LHCN-M2 (cell line): ENCODE measurements around the gene ACTL7B. TPM values are rescaled to one million over a fixed set of nuclear protein-coding genes. Genes with fewer than 3 reads are reported as not detected.
A peak's percentile ranks its signal among the peaks of the same experiment; 100 is the strongest.
"Not testable (repeated sequence)": the region's sequence is repeated elsewhere in the genome, so short reads cannot be mapped to it uniquely, and the experiment has no call there.

Experiments
- DNase-seq: peaks from one replicate; pipeline ENCODE4 v3.0.0-alpha.2; 2012; ENCODE audit warnings: low read depth
- total RNA-seq: library from RNA; depleted of rRNA; stranded (reverse); fragments of >200 nt; gene quantifications from 2 replicates; pipeline ENCODE4 v1.2.3, GENCODE V29; 2014

ACTL7B gene
- total RNA-seq, 1 experiment from 2014 or later: not detected

DNA sequence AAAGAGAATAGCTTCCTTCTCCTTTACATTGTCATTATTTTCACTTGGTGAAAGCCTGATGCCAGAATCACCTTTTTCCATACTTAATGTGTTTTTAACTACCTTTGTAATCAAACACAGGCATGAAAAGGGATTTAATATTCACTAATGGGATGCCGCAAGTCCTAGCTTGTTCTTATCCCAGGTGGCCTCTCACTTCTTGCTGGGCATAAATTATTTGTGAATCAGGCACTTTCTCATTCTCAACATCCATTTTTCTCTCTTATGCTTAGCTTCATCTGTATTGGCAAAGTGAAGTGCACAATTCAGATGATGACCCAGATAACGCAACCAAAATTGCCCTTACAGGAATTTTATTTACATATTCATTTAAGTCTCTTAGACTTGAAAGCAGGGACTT lies 10.9 kb downstream of the ACTL7B start:
- DNase-seq: no peak

DNA sequence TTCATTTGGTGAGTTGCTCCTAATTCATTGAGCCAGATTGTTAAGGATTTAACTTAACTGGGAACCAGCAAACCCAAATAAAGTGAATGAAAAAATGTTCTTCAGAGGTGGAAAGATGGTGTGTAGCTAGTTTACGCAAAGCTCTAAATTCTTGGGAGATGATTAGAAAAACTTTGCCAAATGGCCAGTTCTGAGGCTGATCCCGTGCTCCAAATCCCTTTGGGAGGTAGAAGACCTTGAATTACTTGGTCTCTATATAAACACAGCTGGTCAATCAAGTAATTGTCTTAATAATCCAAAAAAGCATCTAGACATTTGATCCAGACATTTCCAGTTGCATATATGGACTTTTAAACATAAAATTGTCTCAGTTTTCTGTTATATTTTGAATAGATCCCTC lies 11.4 kb downstream of the ACTL7B start:
- no peak for DNase-seq

DNA sequence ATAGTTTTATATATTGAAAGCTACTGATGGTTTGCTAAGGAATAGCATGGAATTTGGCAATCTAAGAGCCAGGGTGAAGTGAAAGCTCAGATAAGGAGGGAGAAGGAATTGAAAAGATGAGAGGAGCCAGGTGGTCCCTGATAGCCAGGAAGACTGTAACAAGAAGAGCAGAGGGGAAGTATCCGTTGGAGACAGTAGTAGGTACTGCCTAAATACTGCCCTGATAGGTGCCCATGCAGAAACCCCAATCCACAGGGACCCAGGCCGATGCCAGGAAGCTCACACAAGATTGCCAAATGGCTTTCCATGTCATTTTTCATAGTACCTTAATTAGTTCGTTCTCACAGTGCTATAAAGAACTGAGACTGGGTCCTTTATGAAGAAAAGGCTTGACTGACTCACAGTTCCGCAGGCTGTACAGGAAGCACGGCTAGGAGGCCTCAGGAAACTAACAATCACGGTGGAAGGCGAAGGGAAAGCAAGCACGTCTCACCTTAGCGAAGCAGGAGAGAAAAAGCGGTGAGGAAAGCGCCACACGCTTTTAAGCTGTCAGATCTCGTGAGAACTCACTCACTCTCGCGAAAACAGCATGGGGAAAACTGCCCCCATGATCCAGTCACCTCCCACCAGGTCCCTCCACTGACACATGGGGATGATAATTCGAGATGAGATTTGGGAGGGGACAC lies 13.0 kb downstream of the ACTL7B start:
- no peak for DNase-seq

DNA sequence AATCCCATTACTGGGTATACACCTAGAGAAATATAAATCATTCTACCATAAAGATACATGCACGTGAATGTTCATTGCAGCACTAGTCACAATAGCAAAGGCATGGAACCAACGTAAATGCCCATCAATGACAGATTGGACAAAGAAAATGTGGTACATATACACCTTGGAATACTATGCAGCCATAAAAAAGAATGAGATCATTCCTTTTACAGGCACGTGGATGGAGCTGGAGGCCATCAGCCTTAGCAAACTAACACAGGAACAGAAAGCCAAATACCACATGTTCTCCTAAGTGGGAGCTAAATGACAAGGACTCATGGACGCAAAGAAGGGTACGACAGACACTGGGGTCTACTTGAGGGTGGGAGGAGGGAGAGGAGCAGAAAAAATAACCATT lies 16.2 kb downstream of the ACTL7B start:
- DNase-seq: not testable (repeated sequence)

DNA sequence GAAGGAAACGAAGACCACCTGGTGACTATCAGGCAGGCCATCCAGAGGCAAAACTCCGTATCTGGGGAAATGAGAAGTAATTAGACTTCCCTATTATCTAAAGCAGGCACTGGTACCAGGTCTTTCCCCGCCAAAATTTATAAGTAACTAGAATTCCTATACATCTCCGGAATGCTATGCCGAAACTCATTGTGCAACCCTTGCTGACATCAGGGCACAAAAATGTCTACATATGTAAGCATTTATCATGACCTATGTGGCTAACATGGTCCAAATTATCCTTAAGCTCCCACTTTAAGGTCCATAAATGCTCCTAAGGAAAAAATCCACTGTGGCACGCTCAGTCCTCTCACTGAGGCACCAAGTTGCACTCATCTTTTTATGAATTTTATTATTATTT lies 17.8 kb downstream of the ACTL7B start:
- no peak for DNase-seq

DNA sequence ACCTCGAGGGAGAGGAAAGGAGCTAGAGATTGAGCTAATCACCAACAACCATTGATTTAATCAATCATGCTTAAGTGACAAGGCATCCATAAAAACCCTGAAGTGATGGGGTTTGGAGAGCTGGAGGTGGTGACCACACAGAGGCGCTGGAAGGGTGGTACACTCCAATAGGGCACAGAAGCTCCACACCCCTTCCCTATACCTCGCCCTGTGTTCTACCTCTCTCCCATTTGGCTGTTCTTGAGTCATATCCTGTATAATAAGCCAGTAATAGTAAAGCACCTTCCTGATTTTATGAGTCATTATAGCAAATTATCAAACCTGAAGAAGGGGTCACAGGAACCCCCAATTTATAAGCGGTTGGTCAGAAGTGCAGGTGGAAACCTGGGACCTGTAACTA lies 18.3 kb downstream of the ACTL7B start:
- no peak for DNase-seq

DNA sequence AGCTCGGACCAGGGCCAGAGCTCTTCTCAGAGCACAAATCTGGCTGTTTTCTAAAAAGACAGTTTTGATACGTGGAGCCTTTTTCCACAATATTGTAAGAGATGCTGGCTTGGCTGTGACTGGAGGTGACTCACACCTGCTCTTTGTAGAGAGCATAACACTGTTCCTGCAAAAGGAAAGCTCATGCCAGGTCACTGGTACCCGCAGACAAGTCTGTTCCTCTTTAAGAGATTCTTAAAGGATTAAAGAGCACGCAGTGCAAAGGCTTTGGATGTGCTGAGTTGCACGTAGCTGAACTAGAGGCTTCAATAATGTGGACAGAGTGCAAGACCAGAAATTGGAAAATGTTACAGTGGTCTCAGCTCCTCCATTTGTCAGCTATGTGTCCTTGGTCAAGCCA lies 19.0 kb downstream of the ACTL7B start:
- DNase-seq: no peak

DNA sequence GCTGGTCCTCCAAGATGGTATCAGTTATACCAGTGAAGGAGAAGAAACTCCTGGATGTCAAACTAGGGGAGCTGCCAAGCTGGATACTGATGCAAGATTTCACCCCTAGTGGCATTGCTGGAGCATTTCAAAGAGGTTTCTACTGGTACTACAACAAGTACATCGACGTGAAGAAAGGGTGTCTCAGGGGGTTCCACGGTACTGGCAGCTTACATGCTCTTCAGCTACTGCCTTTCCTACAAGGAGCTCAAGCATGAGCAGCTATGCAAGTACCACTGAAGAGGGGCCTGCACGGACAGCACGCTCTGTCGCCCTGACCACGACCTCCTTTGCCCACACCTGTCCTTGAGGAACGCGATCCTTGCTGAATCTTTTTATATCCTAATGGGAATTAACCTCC lies 19.5 kb downstream of the ACTL7B start:
- no peak for DNase-seq

DNA sequence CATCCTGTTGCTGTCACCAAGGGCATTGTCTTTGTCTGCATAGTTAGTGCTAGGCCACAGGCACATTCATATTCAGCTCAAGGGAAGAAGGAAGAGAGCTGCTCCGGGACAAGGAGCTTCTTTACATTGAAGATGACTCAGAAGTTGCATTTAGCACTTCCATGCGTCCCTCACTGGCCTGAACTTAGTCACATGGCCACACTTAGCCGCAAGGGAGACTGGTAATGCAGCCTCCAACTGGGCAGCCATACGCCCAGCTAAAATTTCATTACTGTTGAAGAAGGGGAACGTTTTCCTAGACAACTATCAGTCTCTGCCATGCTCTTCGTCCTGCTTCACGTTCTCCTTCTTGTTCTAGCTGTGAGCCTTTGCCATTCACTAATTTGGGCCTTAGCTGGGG lies 20.0 kb downstream of the ACTL7B start:
- no peak for DNase-seq

DNA sequence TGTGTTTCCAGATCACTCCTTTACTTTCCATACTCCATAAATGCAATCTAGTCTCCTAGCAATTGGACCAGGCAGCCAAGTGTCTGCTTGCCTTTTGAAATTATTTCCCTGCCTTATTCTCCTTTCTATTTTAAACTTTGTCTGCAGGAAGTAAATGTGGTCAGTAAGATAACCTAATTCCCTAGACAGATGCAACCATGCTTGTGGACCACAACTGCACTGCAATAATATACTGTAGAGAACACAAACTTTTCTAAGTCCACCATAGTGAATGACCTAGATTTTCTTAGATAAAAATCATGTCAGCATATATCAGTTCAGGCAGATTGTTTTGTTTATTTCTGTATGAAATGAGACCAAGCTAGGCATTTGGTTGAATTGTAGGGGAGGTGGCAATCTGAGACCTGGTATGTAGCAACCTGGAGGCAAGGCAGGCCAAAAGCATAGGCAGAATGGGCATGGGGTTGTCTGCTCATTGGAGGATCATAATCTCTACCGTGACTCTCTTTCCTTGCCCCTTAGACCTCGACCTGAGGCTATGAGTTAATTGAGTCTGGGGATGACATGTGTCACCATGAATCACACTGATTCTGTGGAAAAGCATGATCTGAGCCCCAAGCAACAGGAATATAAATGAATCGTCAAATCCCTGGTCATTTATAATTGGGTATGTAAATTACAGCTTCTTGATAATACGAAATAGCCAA lies 20.7 kb downstream of the ACTL7B start:
- peak; percentile 47 for DNase-seq

DNA sequence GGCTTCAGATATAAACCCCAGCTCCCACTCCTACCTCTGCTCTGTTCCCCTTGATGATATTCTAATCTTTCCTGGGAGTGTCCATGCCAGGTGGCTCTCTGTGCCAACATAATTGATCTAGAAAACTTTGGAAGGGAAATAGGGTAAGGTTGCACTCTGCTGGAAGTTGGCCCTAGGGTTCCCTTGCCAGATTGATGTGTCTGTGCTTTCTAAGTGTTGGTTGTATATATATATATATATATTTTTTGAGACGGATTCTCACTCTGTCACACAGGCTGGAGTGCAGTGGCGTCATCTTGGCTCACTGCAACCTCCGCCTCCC lies 23.6 kb downstream of the ACTL7B start:
- no peak for DNase-seq

DNA sequence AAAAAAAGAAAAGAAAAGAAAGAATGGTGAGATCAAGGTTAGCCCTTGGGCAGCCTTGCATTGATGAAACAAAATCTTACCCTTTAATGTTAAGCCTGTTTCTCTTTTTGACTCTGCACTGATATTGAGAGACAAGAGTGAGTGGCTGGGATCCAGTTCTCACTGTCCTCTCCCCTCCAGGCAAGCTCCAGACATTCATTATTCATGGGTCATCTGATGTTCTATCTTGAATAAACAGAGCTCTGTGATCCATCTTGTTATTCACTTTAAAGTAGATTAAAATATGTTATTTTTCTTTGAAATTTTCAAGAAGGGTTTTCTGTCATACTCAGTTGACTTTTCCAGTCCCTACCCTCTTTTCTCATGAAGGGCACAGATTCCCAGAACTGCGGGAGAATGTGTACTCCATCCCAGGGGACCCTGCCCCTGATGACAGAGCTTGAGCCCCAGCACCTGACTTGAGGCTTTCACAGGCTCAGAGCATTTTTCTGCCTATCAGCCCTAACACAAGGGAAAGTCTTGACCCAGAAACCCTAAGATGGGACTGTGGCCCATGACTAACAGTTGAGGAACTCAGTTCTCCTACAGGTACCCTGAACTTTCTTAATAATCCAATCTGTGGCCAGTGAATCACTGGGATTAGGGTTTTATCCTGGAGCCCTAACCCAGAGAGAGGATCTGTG lies 24.1 kb downstream of the ACTL7B start:
- DNase-seq: peak; percentile 20

DNA sequence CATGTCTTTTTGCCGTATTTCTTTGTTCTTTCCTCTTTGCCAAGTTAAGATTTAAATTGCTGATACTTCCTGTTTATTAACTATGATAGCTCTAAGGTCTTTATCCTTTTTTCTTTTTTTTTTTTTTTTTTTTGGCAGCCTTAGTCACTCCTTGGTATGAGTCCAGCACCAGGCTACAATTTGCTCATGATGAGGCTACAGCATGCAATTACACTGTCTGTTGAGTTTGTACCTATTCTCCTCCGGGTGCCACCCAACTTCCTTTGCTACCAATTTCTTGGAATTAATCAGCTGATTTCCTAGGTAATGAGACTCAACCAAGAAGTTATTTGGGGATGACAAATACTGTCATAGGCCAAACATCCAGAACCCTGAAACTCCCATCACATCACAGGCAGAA lies 25.5 kb downstream of the ACTL7B start:
- DNase-seq: no peak

DNA sequence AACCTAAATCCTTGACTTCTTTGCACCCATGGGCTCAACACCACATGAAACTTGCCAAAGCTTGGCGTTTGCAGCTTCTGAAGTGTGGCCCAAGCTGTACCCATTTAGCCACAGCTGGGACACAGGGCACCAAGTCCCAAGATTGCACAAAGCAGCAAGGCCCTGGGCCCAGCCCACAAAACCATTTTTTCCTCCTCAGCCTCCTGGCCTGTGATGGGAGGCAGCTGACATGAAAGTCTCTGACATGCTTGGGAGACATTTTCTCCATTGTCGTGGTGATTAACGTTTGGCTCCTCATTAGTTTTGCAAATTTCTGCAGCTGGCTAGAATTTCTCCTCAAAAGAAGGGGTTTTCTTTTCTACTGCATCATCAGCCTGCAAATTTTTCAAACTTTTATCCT lies 32.0 kb downstream of the ACTL7B start:
- DNase-seq: no peak

DNA sequence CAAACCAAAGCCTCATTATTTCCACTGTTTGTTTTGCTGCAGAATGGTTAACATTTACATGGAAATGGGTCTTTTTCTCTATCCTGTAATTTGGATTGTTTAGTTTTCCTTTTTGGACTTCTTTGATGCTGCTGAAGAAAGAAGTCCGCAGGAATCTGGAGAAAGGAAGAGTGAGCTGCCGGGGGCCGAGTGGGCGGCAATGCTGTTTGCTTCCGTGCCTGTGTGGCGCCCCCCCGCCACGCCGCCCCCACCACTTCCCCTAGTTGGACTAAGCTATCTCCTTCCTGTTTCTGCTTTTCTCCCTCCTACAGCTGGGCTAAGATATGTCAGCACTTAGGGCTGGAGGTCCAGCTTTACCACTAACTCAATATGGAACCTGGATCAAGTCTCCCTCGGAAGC lies 39.7 kb downstream of the ACTL7B start:
- DNase-seq: no peak

DNA sequence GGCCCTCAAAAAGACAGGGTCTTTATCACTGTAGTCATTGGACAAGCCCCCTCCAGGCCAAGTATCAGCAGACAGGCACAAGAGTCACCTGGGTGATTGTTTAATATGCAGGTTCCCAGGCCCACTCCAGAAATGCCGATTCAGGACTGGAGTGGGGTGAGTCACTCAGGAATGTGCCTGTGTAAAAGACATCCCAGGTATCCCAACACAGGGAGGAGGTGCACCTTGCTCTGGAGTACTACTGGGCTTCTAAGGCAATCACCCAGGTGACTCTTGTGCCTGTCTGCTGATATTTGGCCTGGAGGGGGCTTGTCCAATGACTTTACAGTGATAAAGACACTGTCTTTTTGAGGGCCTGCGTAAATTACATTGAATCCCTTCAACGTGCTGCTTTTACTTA lies 40.6 kb downstream of the ACTL7B start:
- DNase-seq: no peak

DNA sequence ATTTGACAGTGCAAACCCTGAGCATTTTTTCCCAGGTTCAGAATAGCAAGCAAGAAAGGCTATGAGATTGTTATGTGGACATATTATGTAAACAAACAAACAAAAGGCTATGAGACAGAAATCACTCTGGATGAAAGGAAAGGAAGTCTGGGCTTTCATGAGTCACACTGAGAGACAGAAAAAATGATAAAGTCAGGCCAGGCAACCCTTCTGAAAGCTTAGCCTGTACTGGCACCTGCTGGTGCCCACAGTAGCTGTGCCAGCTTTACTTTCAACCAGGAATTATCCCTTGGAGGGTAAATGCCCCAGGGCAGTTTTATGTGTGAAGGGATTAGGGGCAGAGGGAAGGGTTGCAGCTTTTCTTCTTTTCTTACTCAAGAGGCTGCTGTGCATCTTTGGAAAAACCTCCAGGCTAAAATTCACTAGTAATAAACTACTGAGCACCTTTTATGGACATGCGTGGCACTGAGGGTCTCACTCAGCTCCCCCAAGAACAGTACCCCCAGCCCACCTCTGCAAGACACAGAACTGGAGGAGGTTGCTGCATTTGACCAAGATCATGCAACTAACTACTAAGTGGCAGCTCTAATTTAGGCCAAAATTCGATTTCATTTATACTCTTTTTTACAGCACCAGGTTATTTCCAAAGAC lies 41.7 kb downstream of the ACTL7B start:
- peak; percentile 70 for DNase-seq

DNA sequence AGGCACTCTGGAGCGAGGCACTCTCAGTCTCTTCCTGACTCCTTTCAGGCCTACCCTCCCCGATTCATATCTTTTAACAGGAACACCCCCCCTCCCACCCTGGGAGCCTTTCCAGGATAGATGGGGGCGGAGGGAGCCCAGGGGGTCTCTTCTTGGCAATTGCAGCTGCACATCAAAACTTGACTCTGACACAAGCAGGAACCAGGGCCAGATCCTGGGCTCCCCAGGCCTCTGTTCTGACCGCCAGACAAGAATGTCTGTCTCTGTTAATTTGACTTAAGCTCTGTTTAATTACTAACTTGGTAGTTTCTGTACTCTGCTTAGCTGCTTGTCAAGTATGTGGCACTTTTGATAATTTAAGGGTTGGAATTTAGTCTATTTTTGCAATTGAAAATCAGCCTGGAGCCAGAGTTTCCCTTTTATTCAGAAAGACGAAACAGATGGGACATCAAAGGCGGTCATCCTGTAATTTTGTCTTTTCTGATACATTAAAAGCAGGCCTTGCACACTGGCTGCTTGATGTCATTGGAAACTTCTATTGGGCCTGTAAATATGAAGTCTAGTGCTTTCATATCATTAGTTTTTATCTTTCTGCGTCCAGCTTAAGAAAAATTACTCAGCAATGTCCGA lies 43.3 kb downstream of the ACTL7B start:
- no peak for DNase-seq

DNA sequence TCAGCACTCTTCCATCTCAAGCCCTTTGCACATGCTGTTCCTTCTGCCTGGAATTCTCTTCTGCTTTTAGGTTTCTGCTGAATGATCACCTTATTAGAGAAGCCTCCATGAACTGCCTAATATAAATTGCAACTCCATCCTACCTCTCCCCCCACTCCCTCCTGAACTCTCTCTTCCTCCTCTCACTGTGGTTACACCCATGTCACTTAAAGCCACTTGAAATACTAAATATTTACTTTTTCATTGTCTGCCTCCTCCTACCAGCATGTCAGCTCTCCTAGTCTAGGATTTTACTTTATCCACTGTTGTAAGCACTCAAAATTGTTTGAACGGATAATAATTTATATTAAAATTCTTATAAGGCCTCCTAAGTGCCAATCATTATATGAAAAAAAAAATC lies 43.8 kb downstream of the ACTL7B start:
- no peak for DNase-seq

DNA sequence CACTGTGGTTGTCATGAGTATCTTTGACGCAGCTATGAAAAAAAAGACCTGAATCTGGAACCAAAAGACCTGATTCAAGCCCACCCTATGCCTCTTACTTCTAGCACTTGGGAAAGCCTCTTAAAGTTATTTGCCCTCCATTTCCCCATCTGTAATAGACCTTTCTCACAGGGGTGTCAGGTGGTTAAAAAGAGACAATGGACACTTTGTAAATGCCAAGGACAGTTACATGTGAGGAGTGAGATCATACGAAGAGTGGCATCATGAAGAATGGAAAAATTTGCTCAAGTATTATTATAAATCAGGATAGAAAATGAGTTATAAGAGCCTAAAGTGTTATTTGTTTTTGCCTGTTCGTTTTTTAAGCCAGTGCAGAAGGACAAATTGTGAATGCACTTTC lies 46.5 kb downstream of the ACTL7B start:
- DNase-seq: no peak
